ENCODE measurements around the gene CEACAM4.

DNA sequence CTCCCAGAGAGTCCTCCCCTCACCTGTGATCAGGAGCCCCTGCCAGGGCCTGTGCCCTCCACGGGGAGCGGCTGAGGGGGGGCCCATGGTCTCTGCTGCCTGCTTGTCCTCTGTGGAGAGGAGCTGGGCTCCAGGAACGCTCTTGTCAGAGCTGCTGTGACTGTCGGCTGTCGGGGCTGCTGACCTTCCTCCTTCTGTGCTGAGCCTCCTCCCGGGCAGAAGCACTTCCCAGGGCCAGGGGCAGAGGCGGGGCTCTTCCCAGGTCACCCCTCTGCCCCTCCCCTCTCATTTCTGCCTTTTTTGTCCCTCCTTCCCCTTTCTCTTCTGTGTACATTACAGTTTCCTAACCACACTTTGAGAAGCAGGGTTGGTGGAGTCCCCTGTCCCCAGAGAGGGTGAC is at the start of gene CEACAM4:
- TF ChIP-seq, protein P1, sequence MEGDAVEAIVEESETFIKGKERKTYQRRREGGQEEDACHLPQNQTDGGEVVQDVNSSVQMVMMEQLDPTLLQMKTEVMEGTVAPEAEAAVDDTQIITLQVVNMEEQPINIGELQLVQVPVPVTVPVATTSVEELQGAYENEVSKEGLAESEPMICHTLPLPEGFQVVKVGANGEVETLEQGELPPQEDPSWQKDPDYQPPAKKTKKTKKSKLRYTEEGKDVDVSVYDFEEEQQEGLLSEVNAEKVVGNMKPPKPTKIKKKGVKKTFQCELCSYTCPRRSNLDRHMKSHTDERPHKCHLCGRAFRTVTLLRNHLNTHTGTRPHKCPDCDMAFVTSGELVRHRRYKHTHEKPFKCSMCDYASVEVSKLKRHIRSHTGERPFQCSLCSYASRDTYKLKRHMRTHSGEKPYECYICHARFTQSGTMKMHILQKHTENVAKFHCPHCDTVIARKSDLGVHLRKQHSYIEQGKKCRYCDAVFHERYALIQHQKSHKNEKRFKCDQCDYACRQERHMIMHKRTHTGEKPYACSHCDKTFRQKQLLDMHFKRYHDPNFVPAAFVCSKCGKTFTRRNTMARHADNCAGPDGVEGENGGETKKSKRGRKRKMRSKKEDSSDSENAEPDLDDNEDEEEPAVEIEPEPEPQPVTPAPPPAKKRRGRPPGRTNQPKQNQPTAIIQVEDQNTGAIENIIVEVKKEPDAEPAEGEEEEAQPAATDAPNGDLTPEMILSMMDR (IDR thresholded peaks at IDR 0.05; ENCODE audit: insufficient read depth, low read length, poor library complexity, severe bottlenecking) = no peak
- TF ChIP-seq EZH2phosphoT487 (conservative IDR thresholded peaks at IDR 0.05; ENCODE audit: low read length) = no peak
